Natural killer cell treated with Interleukin-12 subunit alpha and Interleukin-12 subunit beta and Interleukin-15 and Interleukin-18, amount 100 ng/mL, for 72 hours (primary cell): ENCODE measurements around the gene CREBBP. TPM values are rescaled to one million over a fixed set of nuclear protein-coding genes. Genes with fewer than 3 reads are reported as not detected.
"Not testable (repeated sequence)": the region's sequence is repeated elsewhere in the genome, so short reads cannot be mapped to it uniquely, and the experiment has no call there.

Experiments used
- ATAC-seq, 2 donors: fragments of 150-1000 bp; cut with Tn5 transposase in 1 of 2; sonication (Bioruptor Pico), chemical (Tn5 transposase) in 1 of 2; 2 replicates each; pipeline ENCODE4 v1.10.0; 2021
- DNase-seq: peaks from one replicate; pipeline ENCODE4 v3.0.0; 2022; ENCODE audit warnings: low spot score
- H3K27ac Mint-ChIP-seq, 2 donors: 1 replicate in 1 of 2; 2 replicates in 1 of 2; pipeline ENCODE4 v1.8.0; 2022; ENCODE audit warnings: mixed read lengths in 2 of 2, mild to moderate bottlenecking in 1 of 2, moderate library complexity in 1 of 2
- H3K27me3 Mint-ChIP-seq, 2 donors: 1 replicate in 1 of 2; 2 replicates in 1 of 2; pipeline ENCODE4 v1.8.0; 2022; ENCODE audit warnings: mixed read lengths in 2 of 2
- H3K36me3 Mint-ChIP-seq: one replicate; pipeline ENCODE4 v1.8.0; 2022; ENCODE audit warnings: mixed read lengths
- H3K4me1 Mint-ChIP-seq, 2 donors: 1 replicate in 1 of 2; 2 replicates in 1 of 2; pipeline ENCODE4 v1.8.0; 2022; ENCODE audit warnings: low read depth in 2 of 2, mixed read lengths in 2 of 2, mild to moderate bottlenecking in 1 of 2
- H3K4me3 Mint-ChIP-seq: one replicate; pipeline ENCODE4 v1.8.0; 2022; ENCODE audit warnings: mixed read lengths
- H3K9me3 Mint-ChIP-seq: 2 replicates; pipeline ENCODE4 v1.8.0; 2022; ENCODE audit warnings: mixed read lengths
- total RNA-seq, 2 donors: library from RNA; stranded (reverse); gene quantifications; one replicate each; pipeline ENCODE4 v1.2.3, GENCODE V29; 2022

CREBBP gene
- total RNA-seq, 2 donors from 2014 or later = 76.2 to 90.3 TPM

DNA sequence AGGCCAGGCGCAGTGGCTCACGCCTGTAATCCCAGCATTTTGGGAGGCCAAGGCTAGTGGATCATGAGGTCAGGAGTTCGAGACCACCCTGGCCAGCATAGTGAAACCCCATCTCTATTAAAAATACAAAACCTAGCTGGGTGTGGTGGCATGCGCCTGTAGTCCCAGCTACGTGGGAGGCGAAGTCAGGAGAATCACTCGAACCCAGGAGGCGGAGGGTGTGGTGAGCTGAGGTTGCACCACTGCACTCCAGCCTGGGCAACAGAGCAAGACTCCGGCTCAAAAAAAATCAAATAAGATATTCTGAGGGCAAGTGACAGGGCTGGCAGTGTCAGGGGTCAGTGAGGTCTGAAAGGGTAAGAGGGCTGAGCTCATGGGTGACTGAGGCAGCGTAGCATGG, 166.1 kb downstream of the CREBBP start:
- ATAC-seq, DNase-seq, H3K27me3 Mint-ChIP-seq, H3K36me3 Mint-ChIP-seq, H3K9me3 Mint-ChIP-seq: not testable (repeated sequence)
- Mint-ChIP-seq H3K27ac (peak overlapping the region in 1 of 2 donors; percentile 68), H3K4me3 (peak overlapping the region; percentile 29), H3K4me1 (peaks cover 14 to 21% of the 10 kb centered on the region in 2 donors)

DNA sequence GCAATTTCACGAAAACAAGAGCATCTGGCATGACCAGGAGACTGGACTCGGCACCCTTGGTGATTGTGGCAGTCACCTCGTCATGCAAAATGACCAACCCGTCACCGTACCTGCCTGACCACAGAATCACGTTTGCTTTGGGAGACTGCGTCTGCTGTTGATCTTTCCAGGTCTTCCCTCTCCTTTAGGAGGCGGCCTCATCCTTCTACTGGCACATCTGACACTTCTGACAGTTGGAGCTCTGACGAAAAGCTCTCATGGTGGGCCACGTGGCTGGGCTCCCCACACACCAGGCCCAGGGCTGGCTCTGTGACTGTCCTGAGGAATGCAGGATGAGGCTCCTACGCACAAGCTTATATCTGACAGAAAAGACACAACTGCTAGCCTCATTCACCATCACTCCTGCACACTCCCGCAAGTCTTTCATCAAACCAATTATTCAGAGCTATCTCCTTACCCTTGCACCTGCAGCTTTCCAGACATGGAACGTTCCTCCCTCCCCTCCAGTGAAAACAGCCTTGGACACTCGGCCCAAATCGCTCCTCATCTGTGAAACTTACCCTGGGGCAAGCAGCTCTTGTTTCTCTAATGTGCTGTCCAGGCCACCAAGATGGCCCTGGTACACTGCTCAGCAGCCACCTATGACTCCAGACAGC, 166.8 kb downstream of the CREBBP start:
- H3K27ac Mint-ChIP-seq = no peak overlapping the region

DNA sequence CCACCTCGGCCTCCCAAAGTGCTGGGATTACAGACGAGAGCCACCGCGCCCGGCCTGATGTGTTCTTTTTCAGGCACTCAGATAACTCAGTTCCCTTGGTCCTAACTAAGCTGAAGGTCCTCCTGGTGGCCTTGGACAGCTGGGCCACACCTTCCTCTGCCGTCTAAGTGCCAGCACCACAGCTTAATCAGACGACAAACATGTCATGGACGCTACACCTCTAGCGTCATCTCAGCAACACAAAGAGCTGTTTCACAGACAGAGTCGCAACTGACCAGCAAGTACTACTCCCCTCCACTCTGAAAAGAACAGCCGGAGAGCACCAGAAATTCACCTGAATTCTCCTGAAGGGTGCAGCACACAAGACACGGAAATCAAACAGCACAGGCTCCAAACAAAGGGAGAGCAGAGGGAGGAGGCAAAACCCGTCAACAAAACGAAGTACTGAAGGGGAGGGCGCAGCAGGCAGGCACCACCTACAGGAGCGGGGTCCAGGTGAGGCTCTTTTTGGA, 167.6 kb downstream of the CREBBP start:
- H3K27ac Mint-ChIP-seq = peak overlapping the region in 1 of 2 donors; percentile 25
- no peak overlapping the region for H3K4me3 Mint-ChIP-seq
- H3K9me3 Mint-ChIP-seq = no peaks in the 10 kb centered on the region
- DNase-seq (no peak), ATAC-seq (no peak)
- no peaks in the 10 kb centered on the region for H3K27me3 Mint-ChIP-seq
- no peaks in the 10 kb centered on the region for H3K36me3 Mint-ChIP-seq
- H3K4me1 Mint-ChIP-seq = peaks cover 11 to 17% of the 10 kb centered on the region in 2 donors

More for the DNA sequence above, 166.8 kb downstream of the CREBBP start:
- DNase-seq (no peak), ATAC-seq (no peak)
- Mint-ChIP-seq H3K4me1 (peaks cover 14 to 21% of the 10 kb centered on the region in 2 donors), H3K36me3 (no peaks in the 10 kb centered on the region), H3K27me3 (no peaks in the 10 kb centered on the region), H3K4me3 (no peak overlapping the region), H3K9me3 (no peaks in the 10 kb centered on the region)

DNA sequence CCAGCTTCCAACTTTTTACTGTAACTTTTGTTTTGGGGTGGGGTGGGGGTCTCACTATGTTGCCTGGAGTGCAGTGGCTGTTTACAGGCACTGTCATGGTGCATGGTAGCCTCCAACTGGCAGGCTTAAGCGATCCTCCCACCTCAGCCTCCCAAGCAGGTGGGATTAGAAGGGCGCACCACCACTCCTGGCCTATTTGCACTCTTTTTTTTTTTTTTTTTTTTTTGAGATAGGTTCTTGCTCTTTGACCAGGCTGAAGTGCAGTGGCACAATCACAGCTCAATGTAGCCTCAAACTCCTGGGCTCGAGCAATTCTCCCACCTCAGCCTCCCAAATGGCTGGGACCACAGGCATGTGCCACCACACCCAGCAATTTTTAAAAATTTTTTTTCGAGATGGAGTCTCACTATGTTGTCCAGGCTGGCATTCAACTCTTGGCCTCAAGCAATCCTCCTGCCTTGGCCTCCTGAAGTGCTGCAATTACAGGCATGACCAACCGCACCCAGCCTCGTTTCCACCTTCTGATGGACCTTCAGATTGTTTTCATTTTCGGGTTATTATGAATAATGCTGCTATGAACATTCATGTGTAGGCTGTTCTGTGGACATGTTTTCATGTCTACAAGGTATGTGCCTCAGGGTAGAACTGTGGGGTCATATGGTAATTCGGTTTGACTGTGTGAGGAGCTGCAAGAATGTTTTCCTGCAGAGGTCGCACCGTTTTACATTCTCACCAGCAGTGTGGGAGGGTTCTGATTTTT, 174.1 kb downstream of the CREBBP start:
- no peaks in the 10 kb centered on the region for H3K9me3 Mint-ChIP-seq
- DNase-seq = no peak
- peaks cover 0 to 3% of the 10 kb centered on the region in 2 donors for H3K4me1 Mint-ChIP-seq
- H3K4me3 Mint-ChIP-seq = no peak overlapping the region
- no peaks in the 10 kb centered on the region for H3K36me3 Mint-ChIP-seq
- H3K27ac Mint-ChIP-seq = no peak overlapping the region
- no peaks in the 10 kb centered on the region for H3K27me3 Mint-ChIP-seq
- no peak for ATAC-seq

DNA sequence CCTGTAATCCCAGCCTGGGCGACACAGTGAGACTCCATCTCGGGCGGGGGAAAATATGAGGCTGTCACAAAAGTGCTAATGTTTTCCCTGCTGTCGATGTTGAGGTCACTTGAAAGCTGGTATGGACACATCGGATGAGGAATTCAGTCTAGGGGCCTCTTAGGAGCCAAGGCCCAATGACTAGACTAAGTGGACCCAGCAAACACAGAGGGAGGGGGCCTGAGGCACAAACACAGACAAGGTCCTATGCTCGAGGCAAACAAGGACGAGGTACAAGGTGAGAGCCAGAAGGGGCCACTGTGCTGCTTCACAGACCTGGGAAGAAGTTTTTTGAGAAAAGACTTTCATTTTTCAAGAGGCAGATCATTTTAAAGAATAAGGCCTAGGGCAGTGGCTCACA, 178.4 kb downstream of the CREBBP start:
- Mint-ChIP-seq H3K9me3 (no peaks in the 10 kb centered on the region), H3K27ac (no peak overlapping the region), H3K36me3 (no peaks in the 10 kb centered on the region), H3K4me3 (no peak overlapping the region), H3K27me3 (no peaks in the 10 kb centered on the region), H3K4me1 (peaks cover 0 to 3% of the 10 kb centered on the region in 2 donors)
- DNase-seq (no peak), ATAC-seq (no peak)

DNA sequence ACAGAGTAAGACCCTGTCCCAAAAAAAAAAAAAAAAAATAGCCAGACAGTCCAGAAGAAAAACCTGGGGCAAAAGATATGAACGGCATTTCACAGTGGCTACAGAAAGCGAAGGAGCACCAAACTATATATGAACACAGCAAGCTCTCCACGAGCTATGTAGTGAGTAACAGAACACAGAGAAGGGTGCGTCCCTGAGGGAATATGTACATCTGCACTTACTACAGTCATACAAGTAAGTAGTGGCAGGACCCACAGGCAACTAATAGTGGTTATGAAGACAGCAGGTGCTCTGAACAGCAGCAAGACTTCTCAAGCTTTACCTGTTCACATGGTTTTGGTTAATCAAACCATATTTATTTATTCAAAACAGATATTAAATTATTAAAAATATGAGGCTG, 179.0 kb downstream of the CREBBP start:
- Mint-ChIP-seq H3K4me3 (no peak overlapping the region), H3K27me3 (no peaks in the 10 kb centered on the region), H3K9me3 (no peaks in the 10 kb centered on the region), H3K36me3 (no peaks in the 10 kb centered on the region), H3K27ac (no peak overlapping the region), H3K4me1 (peaks cover 0 to 3% of the 10 kb centered on the region in 2 donors)
- DNase-seq = peak; percentile 2
- no peak for ATAC-seq

DNA sequence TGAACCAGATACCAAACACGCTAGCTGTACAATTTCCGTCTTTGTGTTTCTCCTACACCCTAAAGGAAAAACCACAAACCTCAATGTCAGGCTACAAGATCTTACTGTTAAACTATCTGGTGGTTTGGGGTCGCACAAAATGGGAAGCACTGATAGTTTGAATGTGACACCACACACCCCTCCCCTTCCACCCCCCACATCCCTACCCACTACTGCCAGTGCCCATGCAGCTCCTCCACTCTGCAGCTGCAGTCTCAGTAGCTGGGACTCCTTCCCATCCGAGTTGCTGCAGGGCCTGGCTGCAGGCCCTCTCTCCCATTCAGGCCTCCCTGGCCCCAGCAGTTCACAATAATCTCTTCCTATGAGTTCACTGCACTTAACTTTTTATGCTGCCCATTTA, 181.6 kb downstream of the CREBBP start:
- Mint-ChIP-seq H3K36me3 (no peaks in the 10 kb centered on the region), H3K4me1 (no peaks in the 10 kb centered on the region), H3K27me3 (no peaks in the 10 kb centered on the region), H3K9me3 (no peaks in the 10 kb centered on the region), H3K4me3 (no peak overlapping the region), H3K27ac (no peak overlapping the region)
- DNase-seq = no peak
- no peak for ATAC-seq

DNA sequence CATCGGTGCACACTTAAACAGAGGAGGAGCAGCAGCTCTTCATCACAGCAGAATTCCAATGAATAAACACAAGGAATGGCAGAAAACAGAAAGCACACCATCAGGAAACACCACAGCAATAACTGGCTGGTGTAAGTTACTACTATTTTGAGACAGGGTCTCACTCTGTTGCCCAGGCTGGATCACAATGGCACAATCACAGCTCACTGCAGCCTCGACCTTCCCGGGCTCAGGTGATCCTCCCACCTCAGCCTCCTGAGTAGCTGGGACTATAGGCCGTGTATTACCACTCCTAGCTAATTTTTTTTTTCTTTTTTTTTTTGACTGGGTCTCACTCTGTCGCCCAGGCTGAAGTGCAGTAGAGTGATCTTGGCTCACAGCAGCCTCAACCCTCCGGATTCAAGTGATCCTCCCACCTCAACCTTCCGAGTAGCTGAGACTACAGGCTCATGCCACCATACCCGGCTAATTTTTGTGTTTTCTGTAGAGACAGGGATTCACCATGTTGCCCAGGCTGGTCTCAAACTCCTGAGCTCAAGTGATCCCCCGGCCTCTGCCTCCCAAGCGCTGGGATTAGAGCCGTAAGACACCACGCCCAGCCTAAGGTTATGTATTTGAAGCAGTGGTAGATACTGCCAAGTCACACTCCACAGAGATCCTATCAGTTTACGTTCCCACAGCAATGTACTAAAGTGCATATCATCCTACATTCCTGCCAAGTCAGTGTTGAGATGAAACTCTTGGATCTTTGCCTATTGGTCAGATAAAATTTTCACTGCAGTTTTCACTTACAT, 183.9 kb downstream of the CREBBP start:
- H3K4me1 Mint-ChIP-seq = no peaks in the 10 kb centered on the region
- no peaks in the 10 kb centered on the region for H3K36me3 Mint-ChIP-seq
- DNase-seq = no peak
- no peaks in the 10 kb centered on the region for H3K9me3 Mint-ChIP-seq
- ATAC-seq = no peak
- H3K27ac Mint-ChIP-seq = no peak overlapping the region
- H3K4me3 Mint-ChIP-seq = no peak overlapping the region
- H3K27me3 Mint-ChIP-seq = no peaks in the 10 kb centered on the region

DNA sequence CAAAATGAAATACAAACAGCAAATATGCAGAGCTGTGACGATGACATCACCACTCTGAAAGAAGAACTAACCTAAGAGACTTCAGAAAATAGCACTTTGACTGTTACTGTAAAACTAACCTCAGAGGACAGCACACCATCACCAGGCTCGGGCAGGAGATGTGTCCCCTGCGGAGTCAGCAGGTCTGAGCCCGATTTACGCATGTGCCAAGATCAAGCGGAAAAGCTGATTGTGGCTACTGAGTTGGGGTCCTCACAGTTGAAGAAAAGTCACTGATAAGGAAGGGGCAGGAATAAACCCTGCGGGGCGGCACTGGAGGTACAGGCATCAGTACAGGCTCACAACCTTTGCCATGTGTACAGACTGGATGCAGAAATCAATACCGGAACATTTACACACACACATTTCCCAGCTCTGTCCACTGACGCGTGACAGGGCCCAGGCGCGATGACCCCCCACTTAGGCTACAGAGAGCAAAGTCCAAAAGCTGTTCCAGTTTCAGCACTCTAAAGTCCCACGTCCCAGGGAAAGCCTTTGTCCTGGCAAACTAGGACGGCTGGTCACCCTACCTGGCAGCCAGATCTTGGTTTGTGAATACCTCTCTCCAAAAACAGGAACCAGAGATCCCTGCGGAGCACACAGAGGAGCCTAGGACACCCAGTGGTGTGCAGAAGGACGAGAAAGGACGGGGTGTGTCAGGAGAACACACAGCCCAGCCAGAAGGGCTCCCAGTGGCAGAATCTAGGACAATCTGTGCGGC, 184.7 kb downstream of the CREBBP start:
- Mint-ChIP-seq H3K27ac (no peak overlapping the region), H3K36me3 (no peaks in the 10 kb centered on the region), H3K27me3 (no peaks in the 10 kb centered on the region), H3K9me3 (no peaks in the 10 kb centered on the region), H3K4me3 (no peak overlapping the region), H3K4me1 (peaks cover 1 to 2% of the 10 kb centered on the region in 2 donors)
- ATAC-seq (no peak), DNase-seq (peak; percentile 29)

DNA sequence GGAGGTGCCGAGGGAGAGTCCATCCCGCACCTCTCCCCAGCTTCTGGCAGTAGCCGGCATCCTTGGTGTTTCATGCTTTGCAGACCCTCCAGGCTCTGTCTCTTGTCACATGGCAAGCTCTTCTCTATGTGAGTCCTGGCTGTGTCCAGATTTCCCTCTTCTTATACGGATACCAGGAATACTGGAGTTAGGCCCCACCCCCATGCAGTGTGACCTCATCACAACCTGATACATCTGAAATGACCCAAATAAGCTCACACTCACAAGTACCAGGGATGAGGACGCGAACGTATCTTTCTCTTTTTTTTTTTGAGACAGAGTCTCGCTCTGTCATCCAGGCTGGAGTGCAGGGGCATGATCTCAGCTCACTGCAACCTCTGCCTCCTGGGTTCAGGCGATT, 186.5 kb downstream of the CREBBP start:
- Mint-ChIP-seq H3K27me3 (no peaks in the 10 kb centered on the region), H3K9me3 (no peaks in the 10 kb centered on the region), H3K4me1 (peaks cover 7 to 8% of the 10 kb centered on the region in 2 donors), H3K4me3 (no peak overlapping the region), H3K36me3 (no peaks in the 10 kb centered on the region), H3K27ac (no peak overlapping the region)
- ATAC-seq (no peak), DNase-seq (peak; percentile 18)

DNA sequence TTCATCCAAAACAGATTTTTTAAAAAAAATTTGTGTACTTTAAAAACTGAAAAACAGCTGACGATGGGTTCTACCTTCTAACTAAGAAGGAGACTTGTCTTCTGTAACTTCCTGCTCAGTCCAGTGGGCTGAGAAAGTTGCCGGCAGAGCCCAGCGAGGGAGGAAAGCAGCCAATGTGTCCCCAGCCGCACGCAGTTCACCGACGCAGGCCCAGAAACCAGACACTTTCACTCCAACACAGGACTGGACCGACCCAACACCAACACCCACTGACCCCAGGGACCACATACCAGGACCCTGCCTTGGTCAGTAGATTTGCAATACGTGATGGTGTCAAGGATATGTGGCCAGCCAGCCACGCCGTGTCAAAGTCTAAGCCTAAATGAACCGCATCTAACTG, 188.8 kb downstream of the CREBBP start:
- H3K27me3 Mint-ChIP-seq = no peaks in the 10 kb centered on the region
- no peak overlapping the region for H3K4me3 Mint-ChIP-seq
- peaks cover 5% of the 10 kb centered on the region for H3K36me3 Mint-ChIP-seq
- DNase-seq (peak; percentile 12), ATAC-seq (no peak)
- H3K27ac Mint-ChIP-seq = no peak overlapping the region
- peaks cover 7 to 8% of the 10 kb centered on the region in 2 donors for H3K4me1 Mint-ChIP-seq
- no peaks in the 10 kb centered on the region for H3K9me3 Mint-ChIP-seq

DNA sequence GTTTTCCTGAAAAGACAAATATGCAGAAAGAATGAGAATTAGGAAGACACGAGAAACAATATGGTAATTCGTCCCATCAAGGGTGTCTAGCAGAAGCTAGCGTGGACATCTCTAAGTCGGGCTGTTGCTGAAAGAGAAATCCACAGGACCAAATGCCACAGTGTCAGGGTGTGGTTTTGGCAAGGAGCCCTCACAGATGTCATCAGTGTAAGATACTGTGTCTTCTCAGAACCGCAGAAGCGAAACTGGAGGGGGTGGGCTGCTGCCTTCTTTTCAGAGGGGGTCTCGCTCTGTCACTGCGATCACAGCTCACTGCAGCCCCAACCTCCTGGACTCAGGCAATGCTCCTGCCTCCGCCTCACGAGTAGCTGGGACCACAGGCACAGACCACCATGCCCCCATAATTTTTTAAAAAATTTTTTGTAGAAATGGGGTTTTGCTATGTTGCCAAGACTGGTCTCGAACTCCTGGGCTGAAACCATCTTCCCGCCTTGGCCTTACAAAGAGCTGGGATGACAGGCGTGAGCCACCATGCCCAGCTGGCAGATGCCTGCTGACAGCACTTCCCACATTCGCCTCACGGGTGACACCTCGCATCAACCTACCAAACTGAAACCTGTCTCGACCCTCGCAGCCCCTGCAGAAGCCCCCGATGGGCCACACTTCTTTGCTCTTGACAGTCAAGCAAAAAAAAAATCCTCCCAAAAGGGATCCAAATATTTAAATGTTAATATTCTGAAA, 189.4 kb downstream of the CREBBP start:
- DNase-seq (peak; percentile 59), ATAC-seq (peak in 1 of 2 donors; percentile 62)
- peak overlapping the region; percentile 62 to 83 for H3K27ac Mint-ChIP-seq
- H3K4me1 Mint-ChIP-seq = peaks cover 7 to 8% of the 10 kb centered on the region in 2 donors
- H3K4me3 Mint-ChIP-seq = peak overlapping the region; percentile 71
- no peaks in the 10 kb centered on the region for H3K27me3 Mint-ChIP-seq
- H3K36me3 Mint-ChIP-seq = peaks cover 5% of the 10 kb centered on the region
- H3K9me3 Mint-ChIP-seq = no peaks in the 10 kb centered on the region
